HG03045 (cell line): ENCODE results near the gene BCR.

Source experiments
- ATAC-seq: cut with Tn5 transposase; IDR thresholded peaks from one replicate; pipeline ENCODE4 v1.9.1; 2021; ENCODE audit warnings: mild to moderate bottlenecking, moderate library complexity; ENCODE audit not compliant: unreplicated experiment

The BCR gene

GRCh38 chr22:23193882-23194281, 13.6 kb downstream of the BCR start:
- no peak for ATAC-seq

GRCh38 chr22:23196165-23196564, 15.9 kb downstream of the BCR start:
- ATAC-seq: no peak

GRCh38 chr22:23197836-23198235, 17.5 kb downstream of the BCR start:
- ATAC-seq: no peak

GRCh38 chr22:23199159-23199558, 18.9 kb downstream of the BCR start:
- ATAC-seq: no peak

- ATAC-seq: no peak
Measured at GRCh38 chr22:23200898-23201297, 20.6 kb downstream of the BCR start.

- no peak for ATAC-seq
Measured at GRCh38 chr22:23202812-23203451, 22.6 kb downstream of the BCR start.

GRCh38 chr22:23203452-23204124, 23.3 kb downstream of the BCR start:
- no peak for ATAC-seq

- ATAC-seq: no peak
Measured at GRCh38 chr22:23204125-23204488, 23.8 kb downstream of the BCR start.

- ATAC-seq: no peak
Measured at GRCh38 chr22:23204541-23205157, 24.3 kb downstream of the BCR start.

- ATAC-seq: no peak
Measured at GRCh38 chr22:23205339-23206049, 25.2 kb downstream of the BCR start.

- no peak for ATAC-seq
Measured at GRCh38 chr22:23206915-23207314, 26.6 kb downstream of the BCR start.

- no peak for ATAC-seq
Measured at GRCh38 chr22:23207729-23208393, 27.6 kb downstream of the BCR start.

GRCh38 chr22:23210428-23211170, 30.3 kb downstream of the BCR start:
- no peak for ATAC-seq

- no peak for ATAC-seq
Measured at GRCh38 chr22:23211622-23212021, 31.3 kb downstream of the BCR start.

GRCh38 chr22:23212061-23213021, 32.0 kb downstream of the BCR start:
- no peak for ATAC-seq

GRCh38 chr22:23213022-23213555, 32.8 kb downstream of the BCR start:
- no peak for ATAC-seq

- ATAC-seq: no peak
Measured at GRCh38 chr22:23213581-23214334, 33.4 kb downstream of the BCR start.

- ATAC-seq: no peak
Measured at GRCh38 chr22:23214398-23214797, 34.1 kb downstream of the BCR start.
